ENCODE data around the gene SLC12A2. TPM values are rescaled to one million over a fixed set of nuclear protein-coding genes. Genes with fewer than 3 reads are reported as not detected.

Gene SLC12A2
- total RNA-seq, 3 donors from 2014 or later (not counting 1 experiment from before 2014, with no cell fraction given), result 14.3 to 18.1 (median 17.4) TPM

GRCh38 chr5:128225245-128226030, 141.9 kb downstream of the SLC12A2 start:
- H3K4me3 ChIP-seq (ENCODE audit: low read length), result no peak overlapping the region
- no peak overlapping the region for H3K27ac ChIP-seq (ENCODE audit: low read length)
- Mint-ChIP-seq H3K36me3 (no peaks in the 10 kb centered on the region), H3K27me3 (ENCODE audit: low read depth in 2 of 2) (peaks cover 3 to 9% of the 10 kb centered on the region in 2 donors), H3K9me3 (no peaks in the 10 kb centered on the region), H3K4me3 (no peak overlapping the region), H3K27ac (no peak overlapping the region), H3K4me1 (no peaks in the 10 kb centered on the region)
- no peaks in the 10 kb centered on the region for H3K9me3 ChIP-seq (ENCODE audit: control insufficient read depth, insufficient read depth, low read length)
- no peaks in the 10 kb centered on the region for H3K27me3 ChIP-seq (ENCODE audit: control insufficient read depth, insufficient read depth, low read length)
- WGBS (ENCODE audit: insufficient coverage), result 87% methylated on average over 2 of the region's 2 CpGs
- H3K4me1 ChIP-seq (ENCODE audit: control insufficient read depth, insufficient read depth, low read length), result no peaks in the 10 kb centered on the region
- TF ChIP-seq CTCF (IDR thresholded peaks at IDR 0.05), result no peak
- intact Hi-C loops (cut with micrococcal nuclease), result no loop called here
- DNase-seq (no peak), ATAC-seq (no peak)
- no peaks in the 10 kb centered on the region for H3K36me3 ChIP-seq (ENCODE audit: control insufficient read depth, insufficient read depth, low read length)

- Histone ChIP-seq H3K27me3 (ENCODE audit: control insufficient read depth, insufficient read depth, low read length) (no peaks in the 10 kb centered on the region), H3K27ac (ENCODE audit: low read length) (no peak overlapping the region), H3K4me1 (ENCODE audit: control insufficient read depth, insufficient read depth, low read length) (no peaks in the 10 kb centered on the region), H3K36me3 (ENCODE audit: control insufficient read depth, insufficient read depth, low read length) (no peaks in the 10 kb centered on the region), H3K9me3 (ENCODE audit: control insufficient read depth, insufficient read depth, low read length) (no peaks in the 10 kb centered on the region), H3K4me3 (ENCODE audit: low read length) (no peak overlapping the region)
- intact Hi-C loops (cut with micrococcal nuclease), result no loop called here
- 80% methylated on average over 2 of the region's 3 CpGs for WGBS (ENCODE audit: insufficient coverage)
- Mint-ChIP-seq H3K4me1 (no peaks in the 10 kb centered on the region), H3K9me3 (peaks cover 0 to 3% of the 10 kb centered on the region in 2 donors), H3K27ac (no peak overlapping the region), H3K27me3 (ENCODE audit: low read depth in 2 of 2) (peaks cover 0 to 3% of the 10 kb centered on the region in 2 donors), H3K36me3 (no peaks in the 10 kb centered on the region), H3K4me3 (no peak overlapping the region)
- TF ChIP-seq CTCF (IDR thresholded peaks at IDR 0.05), result no peak
- no peak for ATAC-seq
- DNase-seq, result no peak
Observed at GRCh38 chr5:128228008-128228407, 144.4 kb downstream of the SLC12A2 start.

GRCh38 chr5:128228521-128228920, 145.0 kb downstream of the SLC12A2 start:
- WGBS (ENCODE audit: insufficient coverage), result 93% methylated on average over 3 of the region's 3 CpGs
- Histone ChIP-seq H3K27ac (ENCODE audit: low read length) (no peak overlapping the region), H3K36me3 (ENCODE audit: control insufficient read depth, insufficient read depth, low read length) (no peaks in the 10 kb centered on the region), H3K27me3 (ENCODE audit: control insufficient read depth, insufficient read depth, low read length) (no peaks in the 10 kb centered on the region), H3K4me1 (ENCODE audit: control insufficient read depth, insufficient read depth, low read length) (no peaks in the 10 kb centered on the region), H3K9me3 (ENCODE audit: control insufficient read depth, insufficient read depth, low read length) (no peaks in the 10 kb centered on the region), H3K4me3 (ENCODE audit: low read length) (no peak overlapping the region)
- Mint-ChIP-seq H3K4me3 (no peak overlapping the region), H3K9me3 (peaks cover 0 to 3% of the 10 kb centered on the region in 2 donors), H3K4me1 (no peaks in the 10 kb centered on the region), H3K36me3 (no peaks in the 10 kb centered on the region), H3K27ac (no peak overlapping the region), H3K27me3 (ENCODE audit: low read depth in 2 of 2) (no peaks in the 10 kb centered on the region)
- TF ChIP-seq CTCF (IDR thresholded peaks at IDR 0.05), result no peak
- ATAC-seq (no peak), DNase-seq (no peak)
- intact Hi-C loops (cut with micrococcal nuclease), result no loop called here
